ENCODE results near the gene LRRC4C. TPM values are rescaled to one million over a fixed set of nuclear protein-coding genes. Genes with fewer than 3 reads are reported as not detected.
"Not testable (repeated sequence)": the region's sequence is repeated elsewhere in the genome, so short reads cannot be mapped to it uniquely, and the experiment has no call there.

Gene LRRC4C
- total RNA-seq, 1 experiment from 2014 or later = not detected

DNA sequence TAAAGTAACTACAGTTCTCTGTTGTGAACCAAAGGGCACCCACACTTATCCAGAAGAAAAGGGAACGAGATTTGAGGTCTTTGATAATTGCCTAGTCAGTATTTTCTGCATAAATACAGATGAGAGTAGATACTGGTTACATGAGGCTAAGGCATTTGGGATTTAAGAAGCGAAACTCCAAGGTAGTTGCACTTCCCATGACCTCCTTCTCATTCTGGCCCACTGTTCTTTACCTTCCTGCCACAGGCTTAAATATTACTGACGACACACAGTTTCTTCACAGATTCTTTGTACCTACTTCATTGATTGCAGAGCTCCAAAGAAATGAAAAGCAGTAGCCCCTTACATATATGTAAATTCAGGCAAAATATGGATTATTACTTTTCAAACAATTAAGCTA lies 915.3 kb downstream of the LRRC4C start:
- H3K36me3 ChIP-seq = no peaks in the 10 kb centered on the region
- H3K9me3 ChIP-seq = peaks cover 5% of the 10 kb centered on the region; the same call in 1 of the 2 replicates
- DNase-seq = no peak
- no peak overlapping the region for H3K4me3 ChIP-seq
- H3K27me3 ChIP-seq = no peaks in the 10 kb centered on the region

DNA sequence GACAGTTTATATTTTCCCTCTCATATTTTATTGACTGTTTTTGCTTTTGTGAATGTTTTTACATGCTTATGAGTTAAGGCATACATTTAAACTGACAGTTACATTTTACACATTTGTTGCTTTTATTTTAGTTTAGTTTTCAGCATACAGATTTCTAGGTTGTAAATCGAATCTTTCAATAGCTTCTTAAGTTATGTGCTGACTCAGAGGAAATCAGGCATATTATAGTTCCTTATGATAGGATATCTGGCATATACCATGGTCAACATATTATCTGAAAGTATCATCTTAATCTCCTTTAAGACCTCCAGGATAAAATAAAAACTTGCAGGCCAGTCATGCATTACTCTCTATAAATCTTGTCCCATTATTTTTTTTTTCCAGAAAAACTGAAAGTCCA lies 916.6 kb downstream of the LRRC4C start:
- no peaks in the 10 kb centered on the region for H3K36me3 ChIP-seq
- no peaks in the 10 kb centered on the region for H3K27me3 ChIP-seq
- DNase-seq = no peak
- H3K4me3 ChIP-seq = no peak overlapping the region
- peaks cover 5% of the 10 kb centered on the region; the same call in 1 of the 2 replicates for H3K9me3 ChIP-seq

GRCh38 chr11:40537734-40538133 lies 921.7 kb downstream of the LRRC4C start:
- Histone ChIP-seq H3K27me3 (no peaks in the 10 kb centered on the region), H3K36me3 (no peaks in the 10 kb centered on the region), H3K9me3 (no peaks in the 10 kb centered on the region), H3K4me3 (no peak overlapping the region)
- no peak for DNase-seq

DNA sequence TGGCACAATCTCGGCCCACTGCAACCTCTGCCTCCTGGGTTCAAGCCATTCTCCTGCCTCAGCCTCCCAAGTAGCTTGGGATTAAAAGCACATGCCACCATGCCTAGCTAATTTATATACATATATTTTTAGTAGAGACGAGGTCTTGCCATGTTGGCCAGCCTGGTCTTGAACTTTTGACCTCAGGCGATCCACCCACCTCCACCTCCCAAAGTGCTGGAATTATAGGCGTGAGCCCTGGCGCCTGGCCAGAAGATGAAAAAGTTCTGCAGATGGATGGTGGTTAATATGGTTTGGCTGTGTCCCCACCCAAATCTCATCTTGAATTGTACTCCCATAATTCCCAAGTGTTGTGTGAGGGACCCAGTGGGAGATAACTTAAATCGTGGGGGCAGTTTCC lies 937.4 kb downstream of the LRRC4C start:
- H3K9me3 ChIP-seq, H3K36me3 ChIP-seq, H3K27me3 ChIP-seq, H3K4me3 ChIP-seq: not testable (repeated sequence)
- peak; percentile 5 for DNase-seq

DNA sequence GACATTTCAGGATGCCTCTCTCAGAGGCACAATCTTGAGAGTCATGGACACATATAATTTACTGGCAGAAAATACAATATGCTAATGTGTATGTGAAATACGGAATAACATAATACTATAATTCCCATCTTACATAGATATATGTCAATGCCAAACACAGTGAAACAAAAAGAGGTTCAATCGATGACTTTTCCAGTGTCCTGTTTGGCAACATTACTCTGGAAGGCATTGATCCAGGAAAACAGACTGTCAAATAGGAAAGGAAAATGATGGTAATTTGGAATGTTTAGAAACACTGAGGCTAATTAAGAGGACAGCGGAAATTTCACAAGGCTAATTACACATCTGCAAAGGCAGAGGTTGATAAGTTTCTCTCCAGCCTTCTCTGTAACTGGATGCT lies 942.3 kb downstream of the LRRC4C start:
- no peaks in the 10 kb centered on the region; the same call in 1 of the 2 replicates for H3K9me3 ChIP-seq
- H3K36me3 ChIP-seq = no peaks in the 10 kb centered on the region
- no peaks in the 10 kb centered on the region for H3K27me3 ChIP-seq
- H3K4me3 ChIP-seq = no peak overlapping the region
- DNase-seq = no peak

DNA sequence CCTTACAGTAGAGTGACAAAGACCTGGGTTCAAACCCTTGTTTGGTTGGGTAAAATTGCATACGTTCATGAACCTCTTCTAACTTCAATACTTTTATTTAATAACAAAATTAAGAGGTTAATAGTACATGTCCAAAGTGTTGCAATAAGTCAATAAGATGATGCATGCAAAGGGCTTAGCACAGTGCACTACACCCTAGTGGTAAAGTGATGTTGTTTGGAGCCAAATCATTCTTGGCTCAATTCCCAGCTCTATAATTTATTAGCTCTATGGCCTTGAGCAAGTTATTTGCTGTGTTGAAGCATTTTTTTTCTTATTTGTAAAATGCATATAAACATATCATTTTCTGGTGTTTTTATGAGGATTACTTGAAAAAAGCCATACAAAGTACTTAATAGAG lies 945.3 kb downstream of the LRRC4C start:
- Histone ChIP-seq H3K4me3 (no peak overlapping the region), H3K36me3 (no peaks in the 10 kb centered on the region), H3K27me3 (no peaks in the 10 kb centered on the region), H3K9me3 (no peaks in the 10 kb centered on the region; the same call in 1 of the 2 replicates)
- DNase-seq = peak; percentile 15

- no peak for DNase-seq
- H3K36me3 ChIP-seq = no peaks in the 10 kb centered on the region
- H3K27me3 ChIP-seq = no peaks in the 10 kb centered on the region
- no peak overlapping the region for H3K4me3 ChIP-seq
- no peaks in the 10 kb centered on the region; the same call in 1 of the 2 replicates for H3K9me3 ChIP-seq
These were observed 946.2 kb downstream of the LRRC4C start for GRCh38 chr11:40513281-40513680.

DNA sequence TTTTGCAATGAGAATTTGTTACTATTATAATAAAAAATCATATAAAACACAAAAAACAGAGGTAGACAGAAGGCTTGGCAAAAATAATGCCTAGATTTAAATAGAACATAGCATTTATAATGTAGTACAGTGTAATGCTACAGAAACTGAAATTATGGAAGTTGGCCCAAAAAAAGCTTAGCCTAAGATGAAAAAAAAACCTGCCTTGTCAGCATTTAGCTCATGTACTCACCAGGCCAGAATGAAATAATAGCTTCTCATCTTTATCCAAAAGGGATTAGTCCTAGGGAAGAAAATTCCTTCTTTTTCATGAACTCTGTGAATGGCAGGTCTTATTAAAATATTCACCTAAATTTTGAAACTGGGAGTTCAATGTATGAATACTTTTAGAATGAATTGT lies 951.1 kb downstream of the LRRC4C start:
- Histone ChIP-seq H3K36me3 (no peaks in the 10 kb centered on the region), H3K27me3 (no peaks in the 10 kb centered on the region), H3K4me3 (no peak overlapping the region), H3K9me3 (no peaks in the 10 kb centered on the region)
- no peak for DNase-seq

DNA sequence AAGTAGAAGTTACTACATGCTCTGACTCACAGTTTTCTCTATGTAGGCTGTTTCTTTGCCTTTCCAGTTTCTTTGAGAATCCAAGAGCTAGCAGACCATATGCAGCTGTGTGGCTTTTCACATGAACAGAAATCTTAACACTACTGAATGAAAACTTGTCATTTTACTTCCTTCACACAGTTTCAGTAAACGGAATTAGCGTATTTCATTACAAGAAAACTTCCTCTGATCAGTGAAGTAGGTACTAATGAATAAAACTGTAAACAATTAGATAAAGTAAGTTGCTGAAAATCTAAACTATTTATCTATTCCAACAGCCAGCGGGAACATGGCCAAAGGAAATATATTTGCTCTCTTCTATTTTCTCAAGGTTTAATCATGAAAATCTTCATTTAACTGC lies 953.2 kb downstream of the LRRC4C start:
- H3K4me3 ChIP-seq = no peak overlapping the region
- no peaks in the 10 kb centered on the region for H3K27me3 ChIP-seq
- no peaks in the 10 kb centered on the region for H3K36me3 ChIP-seq
- DNase-seq = no peak
- H3K9me3 ChIP-seq = no peaks in the 10 kb centered on the region

GRCh38 chr11:40491341-40491740 lies 968.1 kb downstream of the LRRC4C start:
- Histone ChIP-seq H3K36me3 (no peaks in the 10 kb centered on the region), H3K4me3 (no peak overlapping the region), H3K27me3 (no peaks in the 10 kb centered on the region), H3K9me3 (no peaks in the 10 kb centered on the region)
- DNase-seq = no peak

DNA sequence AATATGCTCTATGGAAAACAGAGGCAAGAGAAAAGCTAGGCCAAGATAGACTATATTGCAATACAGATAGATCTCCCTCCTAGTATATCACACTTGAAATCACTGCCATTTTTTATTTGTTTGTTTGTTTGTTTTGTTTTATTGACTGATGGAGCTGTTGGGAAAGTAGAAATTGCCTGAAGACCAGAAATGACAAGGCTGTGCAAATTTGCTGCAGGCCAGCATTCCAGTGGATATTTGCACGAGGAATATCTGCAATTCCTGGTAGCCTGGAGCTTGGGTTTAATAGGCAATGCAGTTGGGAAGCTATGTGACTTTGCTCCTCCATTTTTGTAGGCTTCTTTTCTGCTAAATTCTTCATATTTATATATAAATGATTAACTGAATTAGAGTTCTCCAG lies 991.7 kb downstream of the LRRC4C start:
- no peak for DNase-seq
- Histone ChIP-seq H3K4me3 (no peak overlapping the region), H3K9me3 (peaks cover 4% of the 10 kb centered on the region; the same call in 1 of the 2 replicates), H3K36me3 (no peaks in the 10 kb centered on the region), H3K27me3 (no peaks in the 10 kb centered on the region)

- no peaks in the 10 kb centered on the region for H3K36me3 ChIP-seq
- H3K9me3 ChIP-seq = peaks cover 23% of the 10 kb centered on the region
- H3K27me3 ChIP-seq = no peaks in the 10 kb centered on the region
- DNase-seq = peak; percentile 7
- no peak overlapping the region for H3K4me3 ChIP-seq
These were observed 1014.1 kb downstream of the LRRC4C start for GRCh38 chr11:40445391-40445790.

- Histone ChIP-seq H3K36me3 (no peaks in the 10 kb centered on the region), H3K27me3 (no peaks in the 10 kb centered on the region), H3K9me3 (peaks cover 23% of the 10 kb centered on the region), H3K4me3 (no peak overlapping the region)
- DNase-seq = no peak
These were observed 1015.3 kb downstream of the LRRC4C start for GRCh38 chr11:40444151-40444550.

GRCh38 chr11:40435344-40435743 lies 1024.1 kb downstream of the LRRC4C start:
- no peak for DNase-seq
- no peaks in the 10 kb centered on the region for H3K36me3 ChIP-seq
- H3K4me3 ChIP-seq = no peak overlapping the region
- no peaks in the 10 kb centered on the region for H3K9me3 ChIP-seq
- no peaks in the 10 kb centered on the region for H3K27me3 ChIP-seq

- no peak for DNase-seq
- no peak overlapping the region for H3K4me3 ChIP-seq
These were observed 1024.5 kb downstream of the LRRC4C start for GRCh38 chr11:40434926-40435325.

DNA sequence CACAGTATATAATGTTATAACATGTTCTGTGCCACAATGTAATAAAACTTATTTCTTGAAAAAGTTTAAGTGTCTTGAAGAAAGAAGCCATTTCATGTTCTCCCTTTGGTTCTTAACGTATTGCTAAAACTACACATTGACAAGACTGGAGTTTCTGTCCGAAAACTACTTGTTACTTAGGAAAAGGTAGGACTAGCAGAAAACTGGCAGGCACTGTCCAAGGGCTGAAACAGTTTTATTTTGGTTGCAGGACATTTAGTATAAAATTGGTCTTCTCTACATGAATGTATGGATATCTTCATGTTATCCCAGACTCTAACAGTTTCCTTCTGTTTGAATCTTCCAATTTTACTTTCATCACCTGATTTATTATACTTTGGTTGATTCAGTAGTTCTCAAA lies 1027.1 kb downstream of the LRRC4C start:
- Histone ChIP-seq H3K4me3 (no peak overlapping the region), H3K9me3 (no peaks in the 10 kb centered on the region), H3K36me3 (no peaks in the 10 kb centered on the region), H3K27me3 (no peaks in the 10 kb centered on the region)
- DNase-seq = no peak

More at GRCh38 chr11:40434926-40435325, 1024.5 kb downstream of the LRRC4C start:
- Histone ChIP-seq H3K27me3 (no peaks in the 10 kb centered on the region), H3K9me3 (no peaks in the 10 kb centered on the region), H3K36me3 (no peaks in the 10 kb centered on the region)

GRCh38 chr11:40425168-40425567 lies 1034.3 kb downstream of the LRRC4C start:
- Histone ChIP-seq H3K27me3 (no peaks in the 10 kb centered on the region), H3K9me3 (peaks cover 2% of the 10 kb centered on the region; the same call in 1 of the 2 replicates), H3K36me3 (no peaks in the 10 kb centered on the region), H3K4me3 (no peak overlapping the region)
- DNase-seq = no peak

DNA sequence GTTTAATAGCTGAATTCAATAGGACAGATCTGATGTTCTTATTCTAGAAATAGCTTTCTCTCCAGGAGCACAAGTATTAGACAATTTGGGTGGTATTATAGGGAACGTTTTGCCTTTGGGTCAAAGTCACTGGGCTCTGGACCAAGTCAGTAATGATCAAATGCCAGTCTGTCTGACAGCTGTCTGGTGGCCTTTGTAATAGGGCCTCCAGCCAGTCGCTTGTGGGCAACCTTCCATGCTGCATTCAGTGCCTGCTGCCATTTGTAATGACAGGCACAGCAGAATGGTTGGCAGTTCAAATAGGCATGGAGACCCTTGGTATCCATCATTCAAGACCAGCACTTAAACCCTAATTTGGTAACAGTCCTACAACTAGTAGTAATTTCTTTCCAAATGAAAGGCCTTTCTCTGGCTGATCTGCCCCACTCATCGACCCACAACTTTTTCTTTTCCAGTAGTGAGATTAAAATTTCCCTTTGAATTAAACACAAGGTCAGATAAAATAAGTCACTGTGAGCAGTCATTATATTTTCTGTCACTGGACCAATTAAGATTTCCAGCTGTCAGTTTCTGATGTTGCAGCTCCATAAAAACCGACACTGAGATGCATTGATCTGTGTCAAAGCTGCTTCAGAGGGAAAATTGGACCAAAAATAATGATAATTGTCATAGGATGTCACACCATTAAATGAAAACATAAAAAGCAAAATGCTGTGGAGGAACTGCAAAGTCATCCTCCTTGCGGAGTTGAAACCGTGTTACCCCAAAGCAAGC lies 1038.1 kb downstream of the LRRC4C start:
- Histone ChIP-seq H3K4me3 (no peak overlapping the region), H3K9me3 (peaks cover 2% of the 10 kb centered on the region; the same call in 1 of the 2 replicates), H3K27me3 (no peaks in the 10 kb centered on the region), H3K36me3 (no peaks in the 10 kb centered on the region)
- no peak for DNase-seq

Data from MG63 (cell line).